ENCODE measurements around the gene TRIP12. TPM values are rescaled to one million over a fixed set of nuclear protein-coding genes. Genes with fewer than 3 reads are reported as not detected.
"Not testable (repeated sequence)": the region's sequence is repeated elsewhere in the genome, so short reads cannot be mapped to it uniquely, and the experiment has no call there.

The TRIP12 gene
- total RNA-seq, 1 experiment from 2014 or later: 74.9 TPM

DNA sequence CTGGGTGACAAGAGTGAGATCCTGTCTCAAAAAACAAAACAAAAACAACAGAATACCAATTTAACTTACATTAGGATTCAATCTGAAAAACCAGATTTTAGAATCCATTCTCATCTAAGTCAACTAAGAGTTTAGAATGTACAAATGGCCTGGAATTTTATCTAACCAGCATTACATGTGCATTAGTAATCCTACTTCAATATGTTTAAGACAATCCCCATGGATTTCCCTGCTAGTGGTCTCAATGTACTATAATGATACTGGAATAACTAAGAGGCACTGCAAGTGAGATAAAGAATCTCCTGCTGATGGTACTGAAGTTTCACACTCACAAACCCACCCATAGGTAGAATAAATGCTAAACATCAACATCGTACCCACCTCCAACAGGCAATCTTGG lies 153.6 kb downstream of the TRIP12 start:
- DNase-seq: no peak
- H3K4me3 ChIP-seq (ENCODE audit: insufficient read depth, low read depth, low read length): no peak overlapping the region
- peaks cover 9% of the 10 kb centered on the region for H3K36me3 ChIP-seq (replicated peaks; ENCODE audit: control insufficient read depth, insufficient read depth, low read length)
- no peaks in the 10 kb centered on the region for H3K27me3 ChIP-seq (ENCODE audit: control insufficient read depth, insufficient read depth, low read length)

DNA sequence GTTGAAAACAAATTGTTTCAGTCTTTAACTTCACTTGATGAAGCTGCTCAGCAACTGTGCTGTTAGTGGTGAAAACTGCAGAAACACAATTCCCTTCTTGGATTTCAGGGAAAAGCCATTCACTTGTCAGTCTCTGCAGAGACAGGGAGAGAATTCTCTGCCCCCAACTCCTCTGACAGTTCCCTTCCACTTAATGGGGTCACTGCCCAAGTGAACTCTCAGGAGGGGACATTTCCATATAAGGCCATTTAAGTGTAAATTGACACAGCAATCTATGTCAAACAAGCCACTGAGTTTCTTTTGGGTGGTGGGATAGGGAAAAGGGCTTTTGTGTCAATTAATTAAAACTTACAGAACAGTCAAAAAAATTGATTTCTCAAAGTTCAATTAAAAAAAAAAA lies 156.1 kb downstream of the TRIP12 start:
- Histone ChIP-seq H3K27me3 (ENCODE audit: control insufficient read depth, insufficient read depth, low read length) (no peaks in the 10 kb centered on the region), H3K4me3 (ENCODE audit: insufficient read depth, low read depth, low read length) (no peak overlapping the region), H3K36me3 (replicated peaks; ENCODE audit: control insufficient read depth, insufficient read depth, low read length) (peaks cover 6% of the 10 kb centered on the region)
- no peak for DNase-seq

- no peaks in the 10 kb centered on the region; the same call in 1 of the 2 replicates for H3K36me3 ChIP-seq (replicated peaks; ENCODE audit: control insufficient read depth, insufficient read depth, low read length)
- no peak for DNase-seq
- no peaks in the 10 kb centered on the region for H3K27me3 ChIP-seq (ENCODE audit: control insufficient read depth, insufficient read depth, low read length)
- H3K4me3 ChIP-seq (ENCODE audit: insufficient read depth, low read depth, low read length): no peak overlapping the region
Observed at GRCh38 chr2:229761663-229762062, 160.1 kb downstream of the TRIP12 start.

DNA sequence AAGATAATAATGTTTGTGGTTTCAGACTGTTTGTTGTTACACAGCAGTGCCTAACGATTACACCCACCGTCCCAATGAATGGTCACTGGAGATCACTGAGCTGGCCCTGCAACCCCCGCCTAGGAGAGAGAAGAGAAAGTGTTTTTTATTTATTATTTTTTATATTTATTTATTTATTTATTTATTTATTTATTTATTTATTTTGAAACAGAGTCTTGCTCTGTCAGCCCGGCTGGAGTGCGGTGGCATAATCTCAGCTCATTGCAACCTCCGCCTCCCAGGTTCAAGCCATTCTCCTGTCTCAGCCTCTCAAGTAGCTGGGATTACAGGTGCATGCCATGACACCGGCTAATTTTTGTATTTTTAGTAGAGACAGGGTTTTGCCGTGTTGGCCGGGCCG lies 164.3 kb downstream of the TRIP12 start:
- not testable (repeated sequence) for H3K27me3 ChIP-seq (ENCODE audit: control insufficient read depth, insufficient read depth, low read length); H3K36me3 ChIP-seq (replicated peaks; ENCODE audit: control insufficient read depth, insufficient read depth, low read length); DNase-seq; H3K4me3 ChIP-seq (ENCODE audit: insufficient read depth, low read depth, low read length)

DNA sequence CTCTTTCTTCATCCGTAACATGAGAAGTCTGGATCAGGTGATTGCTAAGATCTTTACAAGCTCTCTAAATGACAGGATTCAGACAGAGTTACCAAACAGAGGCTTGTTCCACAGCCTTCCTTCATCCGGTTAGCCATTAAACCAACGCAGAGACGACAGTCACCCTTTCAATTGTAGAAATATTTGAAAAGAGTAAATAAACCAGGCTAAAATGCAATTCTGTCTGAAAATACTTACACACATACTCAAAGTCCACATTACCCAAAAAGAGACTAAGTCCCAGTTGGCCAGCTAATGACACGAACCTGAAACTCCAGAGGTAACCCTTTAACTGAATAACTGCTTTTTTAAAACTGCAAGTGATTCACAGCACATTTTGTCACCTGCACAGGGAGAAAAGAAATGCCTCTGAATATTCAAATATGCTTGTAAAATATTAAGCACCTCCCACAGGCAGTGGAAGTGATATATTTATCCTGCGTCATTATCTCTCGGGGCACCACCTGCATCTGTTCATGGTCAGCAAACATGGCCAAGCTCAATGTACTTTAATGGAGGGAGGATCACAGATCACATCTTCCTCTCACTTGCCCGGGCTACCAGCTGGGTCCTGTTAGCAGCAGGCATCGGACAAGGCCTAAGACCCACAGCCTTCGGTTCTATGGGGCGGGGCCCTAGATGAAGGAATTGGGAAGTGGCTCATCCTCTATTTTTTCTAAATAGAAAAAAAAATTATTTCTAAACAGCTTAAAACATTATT lies 168.7 kb downstream of the TRIP12 start:
- Histone ChIP-seq H3K4me3 (ENCODE audit: insufficient read depth, low read depth, low read length) (no peak overlapping the region), H3K27me3 (ENCODE audit: control insufficient read depth, insufficient read depth, low read length) (no peaks in the 10 kb centered on the region), H3K36me3 (replicated peaks; ENCODE audit: control insufficient read depth, insufficient read depth, low read length) (no peaks in the 10 kb centered on the region)
- DNase-seq: no peak

DNA sequence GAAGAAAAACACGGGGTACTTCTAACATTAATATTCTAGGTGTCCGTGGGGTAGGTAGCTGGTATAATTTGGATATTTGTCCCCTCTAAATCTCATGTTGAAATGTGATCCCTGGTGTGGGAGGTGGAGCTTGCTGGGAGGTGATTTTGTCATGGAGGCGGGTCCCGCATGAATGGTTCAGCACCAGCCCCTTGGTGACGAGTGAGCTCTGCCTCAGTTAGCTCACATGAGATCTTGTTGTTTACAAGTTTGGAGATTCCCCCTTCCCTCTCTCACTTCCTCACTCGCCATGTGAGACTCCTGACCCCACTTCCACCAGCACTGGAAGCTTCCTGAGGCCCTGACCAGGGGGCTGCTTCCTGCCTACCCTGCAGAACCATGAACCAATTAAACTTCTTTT lies 172.0 kb downstream of the TRIP12 start:
- DNase-seq: no peak
- no peaks in the 10 kb centered on the region for H3K36me3 ChIP-seq (replicated peaks; ENCODE audit: control insufficient read depth, insufficient read depth, low read length)
- no peaks in the 10 kb centered on the region for H3K27me3 ChIP-seq (ENCODE audit: control insufficient read depth, insufficient read depth, low read length)
- no peak overlapping the region for H3K4me3 ChIP-seq (ENCODE audit: insufficient read depth, low read depth, low read length)

DNA sequence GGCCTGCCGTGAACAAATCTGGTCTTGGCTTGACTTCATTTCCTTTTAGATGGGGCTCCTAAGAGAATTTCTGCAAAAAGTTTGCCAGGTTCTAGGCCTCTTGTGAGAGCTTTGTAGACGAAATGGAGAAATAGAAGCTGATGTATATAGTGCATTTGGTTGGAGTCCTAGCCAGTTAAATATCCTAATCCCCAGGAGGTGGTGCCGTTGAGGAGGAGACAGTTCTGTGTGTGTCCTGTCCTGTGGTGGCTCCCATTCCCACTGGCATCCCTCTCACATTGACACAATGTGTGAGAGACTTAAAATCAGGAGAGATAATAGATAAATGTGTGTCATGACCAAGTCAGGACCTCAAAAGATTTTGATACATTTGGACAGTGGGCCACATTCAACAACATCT lies 172.9 kb downstream of the TRIP12 start:
- DNase-seq: peak; percentile 38
- H3K4me3 ChIP-seq (ENCODE audit: insufficient read depth, low read depth, low read length): no peak overlapping the region
- H3K36me3 ChIP-seq (replicated peaks; ENCODE audit: control insufficient read depth, insufficient read depth, low read length): no peaks in the 10 kb centered on the region
- no peaks in the 10 kb centered on the region for H3K27me3 ChIP-seq (ENCODE audit: control insufficient read depth, insufficient read depth, low read length)

- not testable (repeated sequence) for H3K27me3 ChIP-seq (ENCODE audit: control insufficient read depth, insufficient read depth, low read length); DNase-seq; H3K36me3 ChIP-seq (replicated peaks; ENCODE audit: control insufficient read depth, insufficient read depth, low read length); H3K4me3 ChIP-seq (ENCODE audit: insufficient read depth, low read depth, low read length)
Observed at GRCh38 chr2:229742691-229743090, 179.1 kb downstream of the TRIP12 start.

DNA sequence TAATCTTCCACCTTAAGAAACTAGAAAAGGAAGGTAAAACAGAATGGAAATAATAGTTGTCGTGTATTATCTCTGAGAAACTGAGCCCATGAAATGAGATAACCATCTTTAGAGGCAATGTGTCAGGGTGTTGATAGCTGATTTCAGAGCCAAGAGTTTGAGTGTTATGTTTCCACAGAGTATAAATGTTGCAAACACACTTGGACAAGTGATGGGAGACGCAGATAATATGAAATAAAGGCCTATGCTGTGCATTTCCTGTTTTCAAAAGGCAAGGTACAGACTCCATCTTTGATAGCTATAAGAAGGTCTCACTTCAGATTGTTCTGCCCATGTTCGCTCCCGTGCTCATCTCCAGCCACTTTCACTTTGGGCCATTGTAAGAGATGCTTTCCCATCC lies 181.5 kb downstream of the TRIP12 start:
- Histone ChIP-seq H3K27me3 (ENCODE audit: control insufficient read depth, insufficient read depth, low read length) (no peaks in the 10 kb centered on the region), H3K4me3 (ENCODE audit: insufficient read depth, low read depth, low read length) (no peak overlapping the region), H3K36me3 (replicated peaks; ENCODE audit: control insufficient read depth, insufficient read depth, low read length) (no peaks in the 10 kb centered on the region)
- no peak for DNase-seq

- Histone ChIP-seq H3K4me3 (ENCODE audit: insufficient read depth, low read depth, low read length) (no peak overlapping the region), H3K27me3 (ENCODE audit: control insufficient read depth, insufficient read depth, low read length) (no peaks in the 10 kb centered on the region), H3K36me3 (replicated peaks; ENCODE audit: control insufficient read depth, insufficient read depth, low read length) (no peaks in the 10 kb centered on the region)
- no peak for DNase-seq
Observed at GRCh38 chr2:229738024-229738625, 183.7 kb downstream of the TRIP12 start.

GRCh38 chr2:229734410-229734809 lies 187.4 kb downstream of the TRIP12 start:
- no peaks in the 10 kb centered on the region for H3K27me3 ChIP-seq (ENCODE audit: control insufficient read depth, insufficient read depth, low read length)
- no peak for DNase-seq
- H3K4me3 ChIP-seq (ENCODE audit: insufficient read depth, low read depth, low read length): no peak overlapping the region
- H3K36me3 ChIP-seq (replicated peaks; ENCODE audit: control insufficient read depth, insufficient read depth, low read length): no peaks in the 10 kb centered on the region

DNA sequence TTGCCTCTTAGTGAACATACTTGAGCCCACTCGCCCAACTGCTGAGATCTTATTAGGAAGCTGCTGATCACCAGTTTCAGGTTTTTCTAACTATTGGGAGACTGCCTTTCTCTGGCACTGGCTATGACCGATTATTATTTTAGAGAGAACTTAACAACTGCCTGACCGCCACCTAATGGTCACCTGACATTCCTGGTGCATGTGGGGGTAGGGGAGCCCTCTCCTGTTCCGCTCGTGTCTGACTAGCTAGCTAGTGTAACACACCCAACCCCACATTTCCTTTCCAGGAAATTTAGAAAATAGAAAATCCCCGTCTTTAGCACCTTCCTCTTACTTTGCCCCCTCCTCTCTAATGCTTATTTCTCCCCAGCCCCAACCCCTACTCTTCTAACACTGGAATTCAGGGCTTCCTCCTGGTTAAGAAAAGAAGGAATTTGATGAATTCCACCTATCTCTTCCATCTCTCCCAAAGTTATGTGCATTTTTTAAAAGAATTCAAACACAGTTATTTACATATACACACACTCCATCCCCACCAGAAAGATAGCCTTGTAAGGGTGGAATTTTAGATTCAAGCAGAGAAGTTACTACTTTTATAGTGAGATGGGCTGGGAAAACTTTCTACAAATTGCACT lies 188.1 kb downstream of the TRIP12 start:
- no peak overlapping the region for H3K4me3 ChIP-seq (ENCODE audit: insufficient read depth, low read depth, low read length)
- H3K27me3 ChIP-seq (ENCODE audit: control insufficient read depth, insufficient read depth, low read length): no peaks in the 10 kb centered on the region
- no peaks in the 10 kb centered on the region for H3K36me3 ChIP-seq (replicated peaks; ENCODE audit: control insufficient read depth, insufficient read depth, low read length)
- DNase-seq: peak; percentile 40

DNA sequence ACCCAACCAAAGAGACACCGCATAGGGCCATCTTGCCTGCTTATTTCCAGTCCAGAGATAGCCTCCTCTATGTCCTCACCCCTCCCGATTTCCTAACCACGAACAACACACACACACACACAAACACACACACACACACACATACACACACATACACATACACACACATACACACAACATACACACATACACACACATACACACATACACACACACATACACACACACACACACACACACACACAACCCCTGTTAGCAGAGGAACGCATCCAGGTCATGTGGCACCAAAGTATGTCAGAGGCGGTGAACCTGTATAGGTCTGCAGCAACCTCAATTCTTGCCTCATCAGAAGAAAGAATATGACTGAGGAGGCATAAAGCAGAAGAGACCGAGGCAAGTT lies 188.9 kb downstream of the TRIP12 start:
- no peak for DNase-seq
- H3K27me3 ChIP-seq (ENCODE audit: control insufficient read depth, insufficient read depth, low read length): no peaks in the 10 kb centered on the region
- H3K36me3 ChIP-seq (replicated peaks; ENCODE audit: control insufficient read depth, insufficient read depth, low read length): no peaks in the 10 kb centered on the region
- H3K4me3 ChIP-seq (ENCODE audit: insufficient read depth, low read depth, low read length): no peak overlapping the region

GRCh38 chr2:229731916-229732315 lies 189.9 kb downstream of the TRIP12 start:
- H3K4me3 ChIP-seq (ENCODE audit: insufficient read depth, low read depth, low read length): no peak overlapping the region
- H3K36me3 ChIP-seq (replicated peaks; ENCODE audit: control insufficient read depth, insufficient read depth, low read length): no peaks in the 10 kb centered on the region
- H3K27me3 ChIP-seq (ENCODE audit: control insufficient read depth, insufficient read depth, low read length): no peaks in the 10 kb centered on the region
- DNase-seq: no peak

DNA sequence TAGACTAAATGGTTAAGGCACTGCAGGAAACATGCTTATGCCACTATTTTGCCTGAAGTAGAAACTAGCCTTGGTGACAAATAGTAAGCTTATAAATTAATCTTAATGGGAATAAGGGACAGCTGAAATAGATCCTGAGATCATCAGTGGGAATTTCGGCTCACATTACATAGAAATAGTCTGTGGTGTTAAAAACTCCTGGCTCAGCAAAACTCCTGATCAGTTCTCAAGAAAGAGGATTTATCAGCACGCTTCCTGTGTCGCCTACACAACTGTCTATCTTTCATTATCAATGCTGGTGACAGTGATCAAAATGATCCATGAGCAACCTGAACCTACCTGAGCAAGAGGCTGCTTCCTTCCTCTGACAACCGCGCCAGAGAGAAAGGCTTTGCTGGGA lies 190.4 kb downstream of the TRIP12 start:
- Histone ChIP-seq H3K27me3 (ENCODE audit: control insufficient read depth, insufficient read depth, low read length) (no peaks in the 10 kb centered on the region), H3K4me3 (ENCODE audit: insufficient read depth, low read depth, low read length) (no peak overlapping the region), H3K36me3 (replicated peaks; ENCODE audit: control insufficient read depth, insufficient read depth, low read length) (no peaks in the 10 kb centered on the region)
- no peak for DNase-seq
